ENCODE measurements around the gene KL.

- TF ChIP-seq CTCF (IDR thresholded peaks at IDR 0.05) (no peak), POLR2A (IDR thresholded peaks at IDR 0.05) (no peak)
Measured at GRCh38 chr13:33052506-33053280, 36.5 kb downstream of the KL start.
